HepG2 (cell line): ENCODE data around the gene TMEM62. TPM values are rescaled to one million over a fixed set of nuclear protein-coding genes. Genes with fewer than 3 reads are reported as not detected.

ENCODE experiments used
- ATAC-seq: fragments of 200-7000 bp; cut with Tn5 transposase; 3 replicates; pipeline ENCODE4 v1.9.1; 2020; ENCODE audit warnings: mild to moderate bottlenecking, moderate library complexity
- BruUV-seq: library from RNA; stranded (reverse); fragments of 400-500 nt; replicated peaks from 2 replicates; lab custom pipeline; 2021; lab: Mats Ljungman, UMichigan
- CTCF ChIA-PET: fragments of 300-600 bp; formaldehyde crosslinking; extraction: SDS; loops from one replicate; lab custom pipeline; 2021; ENCODE audit warnings: low total read pairs, inconsistent platforms, low intra/inter-chr PET ratio; lab: Yijun Ruan, JAX
- POLR2A ChIA-PET: fragments of 350-600 bp; sonication (Branson Sonifier 250); formaldehyde crosslinking; loops from one replicate; lab custom pipeline; 2020; ENCODE audit warnings: antibody characterized with exemption, inconsistent platforms; lab: Yijun Ruan, JAX
- DNase-seq: peaks from one replicate; pipeline ENCODE4 v3.0.0-alpha.2; 2015; ENCODE audit warnings: low spot score
- FAIRE-seq: peaks from 3 replicates; lab custom pipeline; 2011; peaks lifted over from hg19 to GRCh38; lab: Jason Lieb, UNC
- H2AFZ ChIP-seq: one replicate; pipeline ENCODE4 v1.6.1; 2011; ENCODE audit warnings: low read length, inconsistent platforms
- H3K27ac ChIP-seq: fragments of 300-600 bp; 3 replicates; pipeline ENCODE4 v1.8.0; 2011; ENCODE audit warnings: mixed run types, mild to moderate bottlenecking, mixed read lengths, low read length, inconsistent platforms; ENCODE audit not compliant: insufficient read depth; ENCODE audit errors: extremely low read length
- H3K27me3 ChIP-seq, 2 experiments: fragments of 200-600 bp in 1 of 2; 2 replicates in 1 of 2; 3 replicates in 1 of 2; pipeline versions ENCODE4 v1.6.0 to v1.8.0; 2011; ENCODE audit warnings: low read length in 2 of 2, mild to moderate bottlenecking in 2 of 2, moderate library complexity in 2 of 2, inconsistent platforms in 1 of 2; ENCODE audit not compliant: insufficient read depth in 2 of 2, control insufficient read depth in 1 of 2
- H3K36me3 ChIP-seq, 2 experiments: fragments of 200-600 bp in 1 of 2; replicated peaks in 1 of 2; 2 replicates in 1 of 2; 3 replicates in 1 of 2; pipeline versions ENCODE4 v1.5.1 to v1.8.0; 2011; ENCODE audit warnings: low read length in 2 of 2, inconsistent platforms in 1 of 2; ENCODE audit not compliant: insufficient read depth in 2 of 2, control insufficient read depth in 1 of 2
- H3K4me1 ChIP-seq: 2 replicates; pipeline ENCODE4 v1.5.1; 2012; ENCODE audit warnings: low read length, inconsistent platforms; ENCODE audit not compliant: insufficient read depth
- H3K4me2 ChIP-seq: 2 replicates; pipeline ENCODE4 v1.6.0; 2011; ENCODE audit warnings: low read depth, low read length, inconsistent platforms
- H3K4me3 ChIP-seq, 3 experiments: fragments of 200-600 bp in 1 of 3; sonication (generic), shearing (Covaris generic) in 1 of 3; replicated peaks in 1 of 3; 2 replicates each; pipeline ENCODE4 v1.5.1; 2011 to 2016; ENCODE audit warnings: low read length in 3 of 3, inconsistent platforms in 2 of 3, low read depth in 2 of 3, mild to moderate bottlenecking in 2 of 3, control low read depth in 1 of 3, mixed read lengths in 1 of 3; ENCODE audit not compliant: insufficient read depth in 1 of 3
- H3K79me2 ChIP-seq: one replicate; pipeline ENCODE4 v1.6.1; 2011; ENCODE audit warnings: low read length, inconsistent platforms; ENCODE audit not compliant: insufficient read depth
- H3K9ac ChIP-seq: 2 replicates; pipeline ENCODE4 v1.6.0; 2011; ENCODE audit warnings: mild to moderate bottlenecking, low read depth, low read length, inconsistent platforms; ENCODE audit not compliant: insufficient read depth
- H3K9me3 ChIP-seq: 2 replicates; pipeline ENCODE4 v1.5.1; 2012; ENCODE audit warnings: mild to moderate bottlenecking, low read length
- H4K20me1 ChIP-seq: 2 replicates; pipeline ENCODE4 v1.6.0; 2011; ENCODE audit warnings: inconsistent platforms, mild to moderate bottlenecking, low read length, moderate library complexity; ENCODE audit not compliant: insufficient read depth
- ARNT ChIP-seq: fragments of 450-650 bp; IDR thresholded peaks from 2 replicates; pipeline ENCODE4 v1.6.1; 2017
- CREM ChIP-seq, 2 experiments: sonication (generic) in 1 of 2; formaldehyde crosslinking in 1 of 2; IDR thresholded peaks; 2 replicates each; pipeline versions ENCODE4 v1.4.0 to v1.6.1; 2016 to 2020; ENCODE audit warnings: antibody characterized with exemption in 1 of 2, mild to moderate bottlenecking in 1 of 2, missing genetic modification reagents in 1 of 2
- KLF12 ChIP-seq: sonication (generic); formaldehyde crosslinking; IDR thresholded peaks from 2 replicates; pipeline ENCODE4 v1.4.0; 2020; ENCODE audit warnings: missing genetic modification reagents, borderline replicate concordance
- KLF13 ChIP-seq: sonication (generic); formaldehyde crosslinking; IDR thresholded peaks from 2 replicates; pipeline ENCODE4 v1.4.0; 2020; ENCODE audit warnings: mild to moderate bottlenecking, missing genetic modification reagents
- KMT2A ChIP-seq: sonication (generic); formaldehyde crosslinking; IDR thresholded peaks from 2 replicates; pipeline ENCODE4 v1.4.0; 2020; ENCODE audit warnings: missing genetic modification reagents
- MAFK ChIP-seq, 2 experiments: IDR thresholded peaks in 1 of 2; conservative IDR thresholded peaks in 1 of 2; 2 replicates each; pipeline ENCODE4 v1.6.1; 2011; ENCODE audit warnings: improper control_type of control experiment in 2 of 2, low read length in 2 of 2
- NCOA5 ChIP-seq: sonication (generic); formaldehyde crosslinking; IDR thresholded peaks from 2 replicates; pipeline ENCODE4 v1.4.0; 2020; ENCODE audit warnings: missing genetic modification reagents
- NR2C2 ChIP-seq: sonication (generic); formaldehyde crosslinking; IDR thresholded peaks from 2 replicates; pipeline ENCODE4 v1.4.0; 2020; ENCODE audit warnings: missing genetic modification reagents, mild to moderate bottlenecking, moderate library complexity, borderline replicate concordance
- RAD51 ChIP-seq: fragments of 450-650 bp; IDR thresholded peaks from 2 replicates; pipeline ENCODE4 v1.6.1; 2016; ENCODE audit warnings: borderline replicate concordance
- SOX13 ChIP-seq, 3 experiments: fragments of 450-650 bp in 1 of 3; sonication (generic) in 1 of 3; formaldehyde crosslinking in 1 of 3; IDR thresholded peaks in 2 of 3; conservative IDR thresholded peaks in 1 of 3; 2 replicates each; pipeline versions ENCODE4 v1.5.0 to v1.6.1; 2016 to 2020; ENCODE audit warnings: antibody characterized with exemption in 1 of 3, mild to moderate bottlenecking in 1 of 3, missing compliant biosample characterization in 1 of 3, missing genetic modification reagents in 1 of 3, moderate library complexity in 1 of 3
- TCF7L2 ChIP-seq: IDR thresholded peaks from 2 replicates; pipeline ENCODE4 v1.6.1; 2011; ENCODE audit warnings: mild to moderate bottlenecking, low read depth, low read length, moderate library complexity
- ZNF460 ChIP-seq: sonication (generic); formaldehyde crosslinking; IDR thresholded peaks from 2 replicates; pipeline ENCODE4 v1.5.1; 2020; ENCODE audit warnings: missing genetic modification reagents, mild to moderate bottlenecking, borderline replicate concordance
- ZNF644 ChIP-seq: IDR thresholded peaks from 2 replicates; pipeline ENCODE4 v1.6.1; 2016; ENCODE audit warnings: low read depth
- ZNF713 ChIP-seq: sonication (generic); formaldehyde crosslinking; IDR thresholded peaks from 2 replicates; pipeline ENCODE4 v1.4.0; 2020; ENCODE audit warnings: mild to moderate bottlenecking, missing genetic modification reagents
- ZNF75D ChIP-seq: sonication (generic); formaldehyde crosslinking; IDR thresholded peaks from 2 replicates; pipeline ENCODE4 v1.8.1; 2023; ENCODE audit warnings: missing genetic modification reagents, mild to moderate bottlenecking, borderline replicate concordance
- ZNF761 ChIP-seq: sonication (generic); formaldehyde crosslinking; conservative IDR thresholded peaks from 2 replicates; pipeline ENCODE4 v1.4.0; 2020; ENCODE audit warnings: mild to moderate bottlenecking, missing genetic modification reagents
- WGBS: methylation state at CpG from one replicate; pipeline ENCODE4 v1.1.6; 2017; ENCODE audit warnings: low lambda C conversion rate; 5-methylcytosine and 5-hydroxymethylcytosine counted together
- in situ Hi-C: cut with HindIII; loops from 2 replicates; pipeline ENCODE4 v1.10.0; 2017; ENCODE audit warnings: low pct_unique_long_range_greater_than_20kb; ENCODE audit not compliant: extremely low pct_ligation_motif_present
- intact Hi-C: fragments of 100-400 bp; cut with micrococcal nuclease; formaldehyde crosslinking; loops from one replicate; pipeline ENCODE4 v1.10.0; 2022; ENCODE audit not compliant: unreplicated experiment
- polyA plus RNA-seq, 8 experiments: library from polyadenylated mRNA; depleted of rRNA in 3 of 8; stranded (reverse) in 7 of 8; unstranded in 1 of 8; fragments of >200 nt; fragmentation: Illumina TruSeq in 4 of 8; extraction: Trizol in 4 of 8; gene quantifications; 2 replicates each; pipeline versions ENCODE4 v1.2.1 to v1.2.3, GENCODE V29; 2011 to 2016; ENCODE audit warnings: low read depth in 4 of 8, missing spikeins in 1 of 8, mixed read lengths in 1 of 8; ENCODE audit not compliant: insufficient read depth in 1 of 8
- total RNA-seq, 5 experiments: library from RNA; depleted of rRNA; stranded (reverse); fragments of >200 nt; fragmentation: Illumina TruSeq; extraction: Trizol; gene quantifications; 2 replicates each; pipeline ENCODE4 v1.2.3, GENCODE V29; 2016; ENCODE audit warnings: low read depth in 1 of 5
- TF ChIP-seq, protein P1 (sequence below): sonication (generic); formaldehyde crosslinking; IDR thresholded peaks from 2 replicates; pipeline ENCODE4 v1.5.0; 2020; ENCODE audit warnings: mild to moderate bottlenecking, missing genetic modification reagents, moderate library complexity

Gene TMEM62
- total and polyA plus RNA-seq, 2 of the 13 experiments (the other 11 are each of a cell fraction or from before 2014, with no cell fraction given): 14.2 to 20.9 TPM

DNA sequence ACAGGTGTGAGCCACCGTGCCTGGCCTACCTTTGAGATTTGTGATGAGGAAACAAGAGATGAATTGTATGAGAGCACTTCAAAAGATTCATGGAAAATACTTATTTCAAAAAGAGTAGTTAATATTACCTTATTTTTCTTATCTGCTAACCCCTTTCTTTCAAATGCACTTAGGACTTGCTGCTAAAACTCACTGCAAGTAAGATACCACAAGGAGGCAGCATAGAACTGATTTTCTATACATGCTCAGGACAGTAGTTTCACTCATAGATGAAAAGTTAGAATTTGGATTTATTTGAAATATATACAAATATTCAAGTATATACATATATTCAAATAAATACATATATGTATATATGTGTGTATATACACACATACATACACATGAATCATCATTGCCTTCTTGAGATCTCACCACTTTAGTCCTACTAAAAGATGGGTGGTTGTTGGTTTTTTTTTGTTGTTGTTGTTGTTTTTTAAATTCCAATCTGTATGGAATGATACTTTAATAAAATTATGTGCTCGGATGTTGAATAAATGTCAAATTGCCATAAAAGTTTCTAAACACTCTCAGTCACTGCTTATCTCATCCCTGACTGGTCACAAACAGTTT, 54.3 kb downstream of the TMEM62 start:
- DNase-seq (peak; percentile 53), FAIRE-seq (no peak), ATAC-seq (no peak)
- 71% methylated on average over 2 of the region's 2 CpGs for WGBS
- no TSS peak for BruUV-seq
- Histone ChIP-seq H3K4me1 (peaks cover 10% of the 10 kb centered on the region), H3K9ac (no peak overlapping the region), H2AFZ (no peak overlapping the region), H3K27ac (no peak overlapping the region), H3K4me3 (no peak overlapping the region), H4K20me1 (no peaks in the 10 kb centered on the region), H3K27me3 (no peaks in the 10 kb centered on the region), H3K79me2 (no peaks in the 10 kb centered on the region), H3K36me3 (peaks cover 5 to 26% of the 10 kb centered on the region in 2 experiments; a peak in 4 of 5 replicates), H3K4me2 (no peak overlapping the region), H3K9me3 (no peaks in the 10 kb centered on the region)
- ChIA-PET POLR2A (no interaction called here), CTCF (interaction anchor here (1.4 to 1.6 kb wide), 2 partner anchors 17 to 98 kb away, joined by 11 read pairs; no protein-coding TSS in a partner anchor)
- in situ Hi-C loops (no loop called here), intact Hi-C loops (loop anchor here (1.0 to 5.0 kb wide), 3 partner anchors 17 to 98 kb away; partner anchors contain the start of gene UBR1)
- TF ChIP-seq CREM (IDR thresholded peaks at IDR 0.05) (no peak), CREM (CRISPR knock-in tag; IDR thresholded peaks at IDR 0.05) (no peak), KLF12 (CRISPR knock-in tag) (no peak), TCF7L2 (no peak), NR2C2 (CRISPR knock-in tag) (no peak), ZNF761 (CRISPR knock-in tag) (no peak), MAFK (conservative IDR thresholded peaks at IDR 0.05 in 1 of 2, IDR thresholded peaks at IDR 0.05 in 1 of 2; ENCODE audit: low read length in 2 of 2) (no peak), SOX13 (IDR thresholded peaks at IDR 0.05) (no peak), SOX13 (CRISPR knock-in tag; conservative IDR thresholded peaks at IDR 0.05 in 1 of 2, IDR thresholded peaks at IDR 0.05 in 1 of 2) (no peak), NCOA5 (CRISPR knock-in tag) (no peak), KMT2A (CRISPR knock-in tag) (no peak), ARNT (no peak), RAD51 (no peak), ZNF713 (no peak), KLF13 (CRISPR knock-in tag) (no peak), ZNF644 (CRISPR knock-in tag) (no peak), ZNF460 (CRISPR knock-in tag) (no peak), ZNF75D (CRISPR knock-in tag) (no peak)
- TF ChIP-seq, protein P1, sequence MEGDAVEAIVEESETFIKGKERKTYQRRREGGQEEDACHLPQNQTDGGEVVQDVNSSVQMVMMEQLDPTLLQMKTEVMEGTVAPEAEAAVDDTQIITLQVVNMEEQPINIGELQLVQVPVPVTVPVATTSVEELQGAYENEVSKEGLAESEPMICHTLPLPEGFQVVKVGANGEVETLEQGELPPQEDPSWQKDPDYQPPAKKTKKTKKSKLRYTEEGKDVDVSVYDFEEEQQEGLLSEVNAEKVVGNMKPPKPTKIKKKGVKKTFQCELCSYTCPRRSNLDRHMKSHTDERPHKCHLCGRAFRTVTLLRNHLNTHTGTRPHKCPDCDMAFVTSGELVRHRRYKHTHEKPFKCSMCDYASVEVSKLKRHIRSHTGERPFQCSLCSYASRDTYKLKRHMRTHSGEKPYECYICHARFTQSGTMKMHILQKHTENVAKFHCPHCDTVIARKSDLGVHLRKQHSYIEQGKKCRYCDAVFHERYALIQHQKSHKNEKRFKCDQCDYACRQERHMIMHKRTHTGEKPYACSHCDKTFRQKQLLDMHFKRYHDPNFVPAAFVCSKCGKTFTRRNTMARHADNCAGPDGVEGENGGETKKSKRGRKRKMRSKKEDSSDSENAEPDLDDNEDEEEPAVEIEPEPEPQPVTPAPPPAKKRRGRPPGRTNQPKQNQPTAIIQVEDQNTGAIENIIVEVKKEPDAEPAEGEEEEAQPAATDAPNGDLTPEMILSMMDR (CRISPR knock-in tag): peak; percentile 64
